IMR-90 (cell line): ENCODE results near the gene C16orf92. TPM values are rescaled to one million over a fixed set of nuclear protein-coding genes. Genes with fewer than 3 reads are reported as not detected.

Experiments used
- ATAC-seq: fragments of 200-7000 bp; cut with Tn5 transposase; 2 replicates; pipeline ENCODE4 v1.9.1; 2020; ENCODE audit warnings: low read depth, mild to moderate bottlenecking, moderate library complexity
- BruUV-seq: library from RNA; stranded (reverse); fragments of 400-500 nt; replicated peaks from 2 replicates; lab custom pipeline; 2021; lab: Mats Ljungman, UMichigan
- CTCF ChIA-PET: fragments of 300-600 bp; formaldehyde crosslinking; extraction: SDS; loops from one replicate; lab custom pipeline; 2021; ENCODE audit warnings: antibody characterized with exemption; lab: Yijun Ruan, JAX
- POLR2A ChIA-PET: fragments of 300-600 bp; sonication (Branson Sonifier 250); formaldehyde crosslinking; loops from one replicate; lab custom pipeline; 2022; ENCODE audit warnings: antibody characterized with exemption; ENCODE audit not compliant: unreplicated experiment; lab: Charles Lee
- DNase-seq: peaks from one replicate; pipeline ENCODE4 v3.0.0; 2013
- H2AFZ ChIP-seq: replicated peaks from 2 replicates; pipeline ENCODE3; 2013; ENCODE audit warnings: low read length, mild to moderate bottlenecking; ENCODE audit not compliant: poor library complexity
- H2AK5ac ChIP-seq: 2 replicates; pipeline ENCODE4 v1.6.1; 2013; ENCODE audit warnings: low read depth, low read length, inconsistent platforms
- H2AK9ac ChIP-seq: replicated peaks from 2 replicates; pipeline ENCODE3; 2013; ENCODE audit warnings: mild to moderate bottlenecking, low read depth, low read length, moderate library complexity; ENCODE audit not compliant: poor library complexity
- H2BK120ac ChIP-seq: 2 replicates; pipeline ENCODE4 v1.6.1; 2013; ENCODE audit warnings: low read depth, low read length, inconsistent platforms
- H2BK15ac ChIP-seq: 3 replicates; pipeline ENCODE4 v1.6.1; 2013; ENCODE audit warnings: low read depth, low read length, inconsistent platforms
- H2BK20ac ChIP-seq: 2 replicates; pipeline ENCODE4 v1.6.1; 2013; ENCODE audit warnings: low read depth, mild to moderate bottlenecking, inconsistent platforms, low read length, moderate library complexity
- H2BK5ac ChIP-seq: 2 replicates; pipeline ENCODE4 v1.6.1; 2013; ENCODE audit warnings: mild to moderate bottlenecking, low read depth, low read length, inconsistent platforms; ENCODE audit not compliant: poor library complexity, severe bottlenecking
- H3K14ac ChIP-seq: replicated peaks from 2 replicates; pipeline ENCODE4 v1.6.1; 2013; ENCODE audit warnings: low read depth, low read length, inconsistent platforms
- H3K18ac ChIP-seq: 2 replicates; pipeline ENCODE4 v1.6.1; 2013; ENCODE audit warnings: low read depth, low read length, control low read depth
- H3K23ac ChIP-seq: 2 replicates; pipeline ENCODE4 v1.6.1; 2013; ENCODE audit warnings: low read depth, low read length, inconsistent platforms
- H3K27ac ChIP-seq: 2 replicates; pipeline ENCODE4 v1.5.1; 2013; ENCODE audit warnings: mild to moderate bottlenecking, control low read depth, low read length; ENCODE audit not compliant: insufficient read depth
- H3K27me3 ChIP-seq: 2 replicates; pipeline ENCODE4 v1.6.1; 2013; ENCODE audit warnings: low read length; ENCODE audit not compliant: control insufficient read depth, insufficient read depth
- H3K36me3 ChIP-seq: 2 replicates; pipeline ENCODE4 v1.6.1; 2013; ENCODE audit warnings: low read length, mixed read lengths; ENCODE audit not compliant: control insufficient read depth, insufficient read depth
- H3K4ac ChIP-seq: 2 replicates; pipeline ENCODE4 v1.6.1; 2013; ENCODE audit warnings: low read depth, low read length, inconsistent platforms
- H3K4me1 ChIP-seq: 2 replicates; pipeline ENCODE4 v1.6.1; 2013; ENCODE audit warnings: low read length, mixed read lengths; ENCODE audit not compliant: control insufficient read depth, insufficient read depth
- H3K4me2 ChIP-seq: 2 replicates; pipeline ENCODE4 v1.6.1; 2013; ENCODE audit warnings: low read depth, mild to moderate bottlenecking, control low read depth, low read length, moderate library complexity
- H3K4me3 ChIP-seq: 2 replicates; pipeline ENCODE4 v1.5.1; 2013; ENCODE audit warnings: low read depth, mild to moderate bottlenecking, control low read depth, low read length, moderate library complexity; ENCODE audit not compliant: insufficient read depth
- H3K56ac ChIP-seq: 2 replicates; pipeline ENCODE4 v1.6.1; 2013; ENCODE audit warnings: low read length, inconsistent platforms; ENCODE audit not compliant: insufficient read depth; ENCODE audit errors: extremely low read depth
- H3K79me1 ChIP-seq, 2 experiments: 2 replicates each; pipeline ENCODE4 v1.6.1; 2013; ENCODE audit warnings: low read length in 2 of 2, inconsistent platforms in 1 of 2, low read depth in 1 of 2
- H3K9ac ChIP-seq: 2 replicates; pipeline ENCODE4 v1.6.1; 2013; ENCODE audit warnings: low read depth, low read length, control low read depth
- H3K9me1 ChIP-seq: 2 replicates; pipeline ENCODE4 v1.6.1; 2013; ENCODE audit warnings: low read length, inconsistent platforms; ENCODE audit not compliant: insufficient read depth
- H3K9me3 ChIP-seq: 2 replicates; pipeline ENCODE4 v1.6.1; 2013; ENCODE audit warnings: low read length; ENCODE audit not compliant: control insufficient read depth, insufficient read depth
- H4K20me1 ChIP-seq: 2 replicates; pipeline ENCODE4 v1.6.1; 2013; ENCODE audit warnings: low read length, inconsistent platforms; ENCODE audit not compliant: insufficient read depth
- H4K5ac ChIP-seq: 2 replicates; pipeline ENCODE4 v1.6.1; 2013; ENCODE audit warnings: mild to moderate bottlenecking, low read depth, low read length, control low read depth
- H4K8ac ChIP-seq, 2 experiments: 2 replicates each; pipeline ENCODE4 v1.6.1; 2013; ENCODE audit warnings: low read depth in 2 of 2, low read length in 2 of 2, control low read depth in 1 of 2, inconsistent platforms in 1 of 2
- H4K91ac ChIP-seq: 2 replicates; pipeline ENCODE4 v1.6.1; 2013; ENCODE audit warnings: low read depth, low read length, inconsistent platforms; ENCODE audit not compliant: insufficient read depth
- CEBPB ChIP-seq: IDR thresholded peaks from 2 replicates; pipeline ENCODE4 v1.6.1; 2012; ENCODE audit warnings: low read depth, low read length, improper control_type of control experiment
- CHD1 ChIP-seq: IDR thresholded peaks from 2 replicates; pipeline ENCODE4 v1.6.1; 2012; ENCODE audit warnings: low read depth, low read length, improper control_type of control experiment
- CTCF ChIP-seq: conservative IDR thresholded peaks from 2 replicates; pipeline ENCODE4 v1.5.1; 2012; ENCODE audit warnings: mild to moderate bottlenecking, low read depth, low read length, improper control_type of control experiment
- ELK1 ChIP-seq: fragments of 150-350 bp; IDR thresholded peaks from 2 replicates; pipeline ENCODE4 v1.6.1; 2016; ENCODE audit warnings: low read depth, mild to moderate bottlenecking, low read length, moderate library complexity, borderline replicate concordance
- FOS ChIP-seq: fragments of 150-350 bp; IDR thresholded peaks from 2 replicates; pipeline ENCODE4 v1.6.1; 2016; ENCODE audit warnings: low read depth, low read length
- MAFK ChIP-seq: IDR thresholded peaks from 2 replicates; pipeline ENCODE4 v1.6.1; 2012; ENCODE audit warnings: low read depth, low read length, improper control_type of control experiment
- MAZ ChIP-seq: IDR thresholded peaks from 2 replicates; pipeline ENCODE4 v1.6.1; 2012; ENCODE audit warnings: low read depth, mild to moderate bottlenecking, low read length, improper control_type of control experiment, moderate library complexity, borderline replicate concordance
- MXI1 ChIP-seq: IDR thresholded peaks from 2 replicates; pipeline ENCODE4 v1.6.1; 2012; ENCODE audit warnings: low read depth, mild to moderate bottlenecking, low read length, moderate library complexity, borderline replicate concordance
- NFE2L2 ChIP-seq: fragments of 150-350 bp; IDR thresholded peaks from 2 replicates; pipeline ENCODE4 v1.6.1; 2016; ENCODE audit warnings: low read depth, mild to moderate bottlenecking, low read length
- POLR2A ChIP-seq: IDR thresholded peaks from 2 replicates; pipeline ENCODE4 v1.6.1; 2012; ENCODE audit warnings: mild to moderate bottlenecking, low read depth, low read length
- RCOR1 ChIP-seq: IDR thresholded peaks from 2 replicates; pipeline ENCODE4 v1.6.1; 2012; ENCODE audit warnings: mild to moderate bottlenecking, low read length, improper control_type of control experiment; ENCODE audit not compliant: insufficient replicate concordance
- SMC3 ChIP-seq: fragments of 150-350 bp; IDR thresholded peaks from 2 replicates; pipeline ENCODE4 v1.6.1; 2016; ENCODE audit warnings: low read depth, mild to moderate bottlenecking, antibody characterized with exemption, low read length, moderate library complexity
- WGBS, 2 experiments: methylation state at CpG; one replicate each; pipeline versions ENCODE4 v1.1.5 to v1.1.7; 2013; ENCODE audit warnings: missing lambda C conversion rate in 2 of 2; ENCODE audit not compliant: insufficient read length in 1 of 2; ENCODE audit errors: extremely low coverage in 2 of 2; 5-methylcytosine and 5-hydroxymethylcytosine counted together
- dilution Hi-C: fragments of 300-500 bp; cut with HindIII; formaldehyde crosslinking; loops from one replicate; pipeline ENCODE4 v1.14.3; 2018; ENCODE audit warnings: low sequenced_read_pairs; ENCODE audit not compliant: unreplicated experiment
- in situ Hi-C: fragments of 300-500 bp; cut with MboI; formaldehyde crosslinking; loops from 3 replicates; pipeline ENCODE4 v1.14.3; 2019; ENCODE audit warnings: low sequenced_read_pairs, inconsistent platforms, mixed read lengths
- intact Hi-C: fragments of 100-400 bp; cut with micrococcal nuclease; formaldehyde crosslinking; loops from 2 replicates; pipeline ENCODE4 v1.10.0; 2022
- polyA plus RNA-seq, 3 experiments: library from polyadenylated mRNA; depleted of rRNA; stranded (reverse); fragments of >200 nt; gene quantifications; 2 replicates each; pipeline ENCODE4 v1.2.3, GENCODE V29; 2012; ENCODE audit warnings: low replicate concordance in 1 of 3
- total RNA-seq: library from RNA; depleted of rRNA; stranded (reverse); fragments of >200 nt; gene quantifications from 2 replicates; pipeline ENCODE4 v1.2.3, GENCODE V29; 2012

The C16orf92 gene
- total and polyA plus RNA-seq, 2 of the 4 experiments (the other 2 are of a cell fraction): not detected

GRCh38 chr16:30009085-30009862, 13.7 kb upstream of the C16orf92 start (continued):
- TF ChIP-seq MAFK: no peak

- peak; percentile 8; the same call in 1 of the 2 replicates for ATAC-seq
- H4K91ac ChIP-seq: no peak overlapping the region
- no peak overlapping the region for H2BK15ac ChIP-seq
- H3K27me3 ChIP-seq: peaks cover 27% of the 10 kb centered on the region
- dilution Hi-C loops: no loop called here
- no peaks in the 10 kb centered on the region; the same call in 1 of the 2 replicates for H3K4me1 ChIP-seq
- no peaks in the 10 kb centered on the region for H3K36me3 ChIP-seq
- H2BK5ac ChIP-seq: no peak overlapping the region
- no peak overlapping the region for H2AK5ac ChIP-seq
- in situ Hi-C loops: no loop called here
- H4K5ac ChIP-seq: no peak overlapping the region
- no peak overlapping the region for H3K14ac ChIP-seq
- no peak overlapping the region for H3K4me3 ChIP-seq
- no peak overlapping the region for H2BK120ac ChIP-seq
- intact Hi-C loops: no loop called here
- peak overlapping the region; percentile 23 for H2AFZ ChIP-seq
- no peak overlapping the region for H3K23ac ChIP-seq
- H3K9me3 ChIP-seq: no peaks in the 10 kb centered on the region
- no peaks in the 10 kb centered on the region; the same call in 1 of the 2 replicates for H4K20me1 ChIP-seq
- H3K9ac ChIP-seq: no peak overlapping the region
- ChIA-PET CTCF (no interaction called here), POLR2A (no interaction called here)
- no peak overlapping the region; the same call in 1 of the 2 replicates for H3K4me2 ChIP-seq
- WGBS, 2 experiments: 16% methylated on average over 16 of the region's 34 CpGs; no CpG with 5 or more reads in 1 of the 2 experiments
- no peak overlapping the region for H4K8ac ChIP-seq
- peak overlapping the region; percentile 61 for H2AK9ac ChIP-seq
- no peak overlapping the region for H3K27ac ChIP-seq
- H3K9me1 ChIP-seq: no peaks in the 10 kb centered on the region
- H3K56ac ChIP-seq: no peak overlapping the region
- H3K18ac ChIP-seq: no peak overlapping the region
- H3K4ac ChIP-seq: no peak overlapping the region
- no peaks in the 10 kb centered on the region; a peak in 1 of 4 replicates for H3K79me1 ChIP-seq
- DNase-seq: no peak
- no TSS peak for BruUV-seq
- H2BK20ac ChIP-seq: no peak overlapping the region
- TF ChIP-seq ELK1 (no peak), CEBPB (no peak), CHD1 (no peak), SMC3 (no peak), CTCF (no peak), MAFK (no peak), NFE2L2 (no peak), MXI1 (no peak), POLR2A (no peak), MAZ (no peak), RCOR1 (no peak), FOS (no peak)
Measured at GRCh38 chr16:30009990-30010843, 12.8 kb upstream of the C16orf92 start.
